Measurements from ENCODE around the gene KAZN.

KAZN gene

DNA sequence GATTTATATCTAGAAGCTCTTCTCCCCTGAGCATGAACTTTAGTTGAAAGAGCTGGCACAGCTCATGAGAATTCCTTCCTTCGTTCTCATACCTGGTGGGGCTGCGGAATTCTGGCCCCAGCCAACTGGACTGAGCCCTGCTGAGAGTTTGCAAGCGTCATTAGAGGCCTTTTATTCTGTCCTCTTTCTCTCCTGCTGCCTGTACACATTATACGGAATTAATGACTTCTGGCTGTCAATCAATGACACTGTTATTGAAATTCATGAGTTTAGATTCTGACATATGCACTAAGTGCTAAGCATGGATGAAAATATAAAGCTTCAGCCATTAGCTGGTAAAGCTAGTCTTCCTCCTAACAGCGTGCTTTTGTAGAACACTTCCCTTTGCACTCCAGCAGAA lies 27.5 kb downstream of the KAZN start:
- TF ChIP-seq, protein P1, sequence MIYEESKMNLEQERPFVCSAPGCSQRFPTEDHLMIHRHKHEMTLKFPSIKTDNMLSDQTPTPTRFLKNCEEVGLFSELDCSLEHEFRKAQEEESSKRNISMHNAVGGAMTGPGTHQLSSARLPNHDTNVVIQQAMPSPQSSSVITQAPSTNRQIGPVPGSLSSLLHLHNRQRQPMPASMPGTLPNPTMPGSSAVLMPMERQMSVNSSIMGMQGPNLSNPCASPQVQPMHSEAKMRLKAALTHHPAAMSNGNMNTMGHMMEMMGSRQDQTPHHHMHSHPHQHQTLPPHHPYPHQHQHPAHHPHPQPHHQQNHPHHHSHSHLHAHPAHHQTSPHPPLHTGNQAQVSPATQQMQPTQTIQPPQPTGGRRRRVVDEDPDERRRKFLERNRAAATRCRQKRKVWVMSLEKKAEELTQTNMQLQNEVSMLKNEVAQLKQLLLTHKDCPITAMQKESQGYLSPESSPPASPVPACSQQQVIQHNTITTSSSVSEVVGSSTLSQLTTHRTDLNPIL (CRISPR knock-in tag; IDR thresholded peaks at IDR 0.05; ENCODE audit: low read depth), result no peak
- TF ChIP-seq ZC3H10 (CRISPR knock-in tag; IDR thresholded peaks at IDR 0.05) (no peak), OSR1 (CRISPR knock-in tag; IDR thresholded peaks at IDR 0.05) (no peak), SNAI2 (CRISPR knock-in tag; IDR thresholded peaks at IDR 0.05) (no peak), ZFP30 (CRISPR knock-in tag; IDR thresholded peaks at IDR 0.05) (no peak), ZNF565 (CRISPR knock-in tag; conservative IDR thresholded peaks at IDR 0.05; ENCODE audit: low read depth) (no peak), ARNTL (CRISPR knock-in tag; IDR thresholded peaks at IDR 0.05; ENCODE audit: borderline replicate concordance, low read depth) (no peak), ESRRG (CRISPR knock-in tag; IDR thresholded peaks at IDR 0.05) (no peak), TCF4 (CRISPR knock-in tag; IDR thresholded peaks at IDR 0.05; ENCODE audit: borderline replicate concordance) (no peak), PPARA (CRISPR knock-in tag; IDR thresholded peaks at IDR 0.05; ENCODE audit: borderline replicate concordance) (no peak), ZNF70 (CRISPR knock-in tag; IDR thresholded peaks at IDR 0.05) (no peak), ISL1 (CRISPR knock-in tag; IDR thresholded peaks at IDR 0.05) (no peak), CSDC2 (CRISPR knock-in tag; IDR thresholded peaks at IDR 0.05) (no peak), BACH2 (CRISPR knock-in tag; IDR thresholded peaks at IDR 0.05; ENCODE audit: borderline replicate concordance) (no peak), ZNF8 (CRISPR knock-in tag; IDR thresholded peaks at IDR 0.05) (no peak)
- TF ChIP-seq, protein P2, sequence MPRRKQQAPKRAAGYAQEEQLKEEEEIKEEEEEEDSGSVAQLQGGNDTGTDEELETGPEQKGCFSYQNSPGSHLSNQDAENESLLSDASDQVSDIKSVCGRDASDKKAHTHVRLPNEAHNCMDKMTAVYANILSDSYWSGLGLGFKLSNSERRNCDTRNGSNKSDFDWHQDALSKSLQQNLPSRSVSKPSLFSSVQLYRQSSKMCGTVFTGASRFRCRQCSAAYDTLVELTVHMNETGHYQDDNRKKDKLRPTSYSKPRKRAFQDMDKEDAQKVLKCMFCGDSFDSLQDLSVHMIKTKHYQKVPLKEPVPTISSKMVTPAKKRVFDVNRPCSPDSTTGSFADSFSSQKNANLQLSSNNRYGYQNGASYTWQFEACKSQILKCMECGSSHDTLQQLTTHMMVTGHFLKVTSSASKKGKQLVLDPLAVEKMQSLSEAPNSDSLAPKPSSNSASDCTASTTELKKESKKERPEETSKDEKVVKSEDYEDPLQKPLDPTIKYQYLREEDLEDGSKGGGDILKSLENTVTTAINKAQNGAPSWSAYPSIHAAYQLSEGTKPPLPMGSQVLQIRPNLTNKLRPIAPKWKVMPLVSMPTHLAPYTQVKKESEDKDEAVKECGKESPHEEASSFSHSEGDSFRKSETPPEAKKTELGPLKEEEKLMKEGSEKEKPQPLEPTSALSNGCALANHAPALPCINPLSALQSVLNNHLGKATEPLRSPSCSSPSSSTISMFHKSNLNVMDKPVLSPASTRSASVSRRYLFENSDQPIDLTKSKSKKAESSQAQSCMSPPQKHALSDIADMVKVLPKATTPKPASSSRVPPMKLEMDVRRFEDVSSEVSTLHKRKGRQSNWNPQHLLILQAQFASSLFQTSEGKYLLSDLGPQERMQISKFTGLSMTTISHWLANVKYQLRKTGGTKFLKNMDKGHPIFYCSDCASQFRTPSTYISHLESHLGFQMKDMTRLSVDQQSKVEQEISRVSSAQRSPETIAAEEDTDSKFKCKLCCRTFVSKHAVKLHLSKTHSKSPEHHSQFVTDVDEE (CRISPR knock-in tag; IDR thresholded peaks at IDR 0.05), result no peak
- no peak for ATAC-seq

DNA sequence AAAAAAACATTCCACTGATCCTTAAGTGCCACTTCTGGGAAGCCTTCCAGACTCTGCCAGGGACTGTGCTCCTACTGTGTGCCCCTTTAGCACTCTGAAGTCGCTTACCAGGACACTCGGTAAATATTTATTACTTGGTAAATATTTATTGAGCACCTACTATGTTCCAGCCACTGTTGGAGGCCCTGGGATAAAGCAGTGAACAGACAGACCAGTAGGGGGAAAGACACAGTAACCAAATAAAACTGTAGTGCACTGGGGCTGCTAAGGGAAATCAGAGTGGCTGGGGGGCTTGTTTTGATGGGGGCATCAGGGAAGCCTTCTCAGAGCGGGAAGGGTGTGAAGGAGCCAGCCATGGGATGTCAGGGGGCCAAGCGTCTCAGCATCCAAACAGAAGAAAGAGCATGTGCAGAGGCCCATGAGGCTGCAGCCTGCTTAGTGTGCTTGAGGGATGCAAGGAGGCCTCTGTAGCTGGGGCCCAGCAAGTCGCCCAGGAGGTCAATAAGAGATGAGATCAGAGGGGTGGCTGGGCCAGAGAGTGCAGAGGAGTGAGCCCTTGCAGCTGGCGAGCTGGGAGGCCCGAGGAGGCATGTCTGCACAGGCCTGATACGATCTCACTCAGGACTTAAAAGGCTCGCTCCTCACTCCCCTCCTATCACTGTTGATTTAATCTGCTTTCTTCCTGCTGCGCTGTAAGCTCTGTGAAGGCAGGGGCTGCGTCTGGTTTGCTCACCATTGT lies 28.6 kb downstream of the KAZN start:
- TF ChIP-seq ZFP30 (CRISPR knock-in tag; IDR thresholded peaks at IDR 0.05) (no peak), ARNTL (CRISPR knock-in tag; IDR thresholded peaks at IDR 0.05; ENCODE audit: borderline replicate concordance, low read depth) (no peak), BACH2 (CRISPR knock-in tag; IDR thresholded peaks at IDR 0.05; ENCODE audit: borderline replicate concordance) (no peak)
- ATAC-seq, result no peak

DNA sequence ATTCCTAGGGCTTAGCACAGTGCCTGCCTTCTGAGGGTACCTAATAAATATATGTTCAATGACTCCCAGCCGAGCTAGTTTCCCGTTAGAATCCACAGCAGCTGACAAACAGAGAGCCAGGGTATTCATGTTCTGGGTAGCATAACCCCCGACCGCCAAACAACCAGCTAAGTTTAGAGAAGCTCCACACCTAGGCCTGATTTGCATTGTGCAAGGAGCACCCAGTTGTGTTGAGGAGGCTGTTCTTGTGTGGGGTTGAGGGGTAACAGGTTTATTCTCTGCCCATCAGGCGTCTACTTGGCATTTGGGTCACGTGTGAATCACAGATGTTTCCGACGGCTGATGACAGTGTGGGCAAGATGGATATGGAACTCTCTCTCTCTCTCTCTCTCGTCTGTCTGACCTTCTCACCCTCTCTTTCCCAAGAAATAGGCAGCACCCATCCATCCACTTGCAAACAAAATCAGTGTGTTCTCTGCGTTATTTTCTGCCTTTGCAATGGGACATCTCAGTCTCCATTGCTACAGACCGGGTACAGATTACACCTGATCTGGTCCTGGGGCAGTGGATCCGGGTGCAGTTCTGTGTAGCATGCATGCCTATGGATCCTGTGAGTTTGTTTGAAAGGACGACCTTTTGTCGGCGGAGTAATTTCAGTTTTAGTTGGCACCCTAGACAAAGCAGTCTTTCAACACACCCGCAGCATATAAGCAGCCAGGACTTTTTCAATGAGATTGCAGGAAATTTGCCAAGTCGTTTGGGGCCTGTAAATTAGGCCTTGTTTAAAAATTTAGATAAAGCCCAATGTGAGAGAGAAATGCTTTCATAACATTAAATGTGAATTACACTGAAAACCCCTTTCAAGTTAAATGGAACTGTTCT lies 29.4 kb downstream of the KAZN start:
- TF ChIP-seq CSDC2 (CRISPR knock-in tag; IDR thresholded peaks at IDR 0.05) (no peak), ZC3H10 (CRISPR knock-in tag; IDR thresholded peaks at IDR 0.05) (no peak), ZFP3 (CRISPR knock-in tag; IDR thresholded peaks at IDR 0.05) (no peak), OSR1 (CRISPR knock-in tag; IDR thresholded peaks at IDR 0.05) (no peak)
- TF ChIP-seq, protein P1 (CRISPR knock-in tag; IDR thresholded peaks at IDR 0.05; ENCODE audit: low read depth), result no peak
- TF ChIP-seq, protein P2 (CRISPR knock-in tag; IDR thresholded peaks at IDR 0.05), result no peak
- no peak for ATAC-seq
